VCaP (cell line): Measurements from ENCODE around the gene OR2T1.

ENCODE experiments used
- H3K27ac ChIP-seq: fragments of 450-650 bp; 2 replicates; pipeline ENCODE4 v1.5.1; 2017
- CTCF ChIP-seq: fragments of 450-650 bp; conservative IDR thresholded peaks from 2 replicates; pipeline ENCODE4 v1.5.1; 2017; ENCODE audit warnings: mild to moderate bottlenecking, moderate library complexity

OR2T1 gene

GRCh38 chr1:248402748-248403147 is at the start of gene OR2T1:
Gene OR2T1 (plus strand): TSS chr1:248403048. CDS start chr1:248406148, 3,100 bp downstream.
- H3K27ac ChIP-seq = no peak within 1 kb of the TSS
- no peak for TF ChIP-seq CTCF

GRCh38 chr1:248359415-248359814 is 43.4 kb upstream of the OR2T1 start:
- no peak for TF ChIP-seq CTCF
- H3K27ac ChIP-seq = no peak overlapping the region

- H3K27ac ChIP-seq = no peak within 1 kb of the TSS
- no peak for TF ChIP-seq CTCF
Observed at GRCh38 chr1:248361121-248361715, 41.6 kb upstream of the OR2T1 start, which contains the start of gene OR2T4. Gene OR2T4 (plus strand): TSS chr1:248361665. CDS start chr1:248361665, 0 bp downstream.

GRCh38 chr1:248366609-248367008 is 36.2 kb upstream of the OR2T1 start:
- TF ChIP-seq CTCF = no peak

GRCh38 chr1:248372394-248372793 is 30.5 kb upstream of the OR2T1 start:
- no peak for TF ChIP-seq CTCF
- H3K27ac ChIP-seq = no peak overlapping the region

More at GRCh38 chr1:248366609-248367008, 36.2 kb upstream of the OR2T1 start:
- H3K27ac ChIP-seq = no peak overlapping the region

GRCh38 chr1:248373761-248374160 is 29.1 kb upstream of the OR2T1 start:
- TF ChIP-seq CTCF = no peak

GRCh38 chr1:248375446-248375845 is 27.4 kb upstream of the OR2T1 start, which contains the start of gene OR2T6:
Gene OR2T6 (plus strand): TSS chr1:248375746. CDS start chr1:248387609, 11,863 bp downstream.
- H3K27ac ChIP-seq = no peak within 1 kb of the TSS
- no peak for TF ChIP-seq CTCF

More at GRCh38 chr1:248373761-248374160, 29.1 kb upstream of the OR2T1 start:
- no peak overlapping the region for H3K27ac ChIP-seq
